PC-9 (cell line): ENCODE data around the gene ADAMTS8.

Experiments
- EZH2 ChIP-seq: fragments of 200-600 bp; sonication (generic); IDR thresholded peaks from 2 replicates; pipeline ENCODE4 v1.8.0; 2017; ENCODE audit warnings: antibody characterized with exemption, low read depth
- TF ChIP-seq, protein P1 (sequence below): fragments of 200-600 bp; sonication (generic); conservative IDR thresholded peaks from 2 replicates; pipeline ENCODE4 v1.6.1; 2017; ENCODE audit warnings: mixed run types, antibody characterized with exemption, mild to moderate bottlenecking, moderate library complexity

DNA sequence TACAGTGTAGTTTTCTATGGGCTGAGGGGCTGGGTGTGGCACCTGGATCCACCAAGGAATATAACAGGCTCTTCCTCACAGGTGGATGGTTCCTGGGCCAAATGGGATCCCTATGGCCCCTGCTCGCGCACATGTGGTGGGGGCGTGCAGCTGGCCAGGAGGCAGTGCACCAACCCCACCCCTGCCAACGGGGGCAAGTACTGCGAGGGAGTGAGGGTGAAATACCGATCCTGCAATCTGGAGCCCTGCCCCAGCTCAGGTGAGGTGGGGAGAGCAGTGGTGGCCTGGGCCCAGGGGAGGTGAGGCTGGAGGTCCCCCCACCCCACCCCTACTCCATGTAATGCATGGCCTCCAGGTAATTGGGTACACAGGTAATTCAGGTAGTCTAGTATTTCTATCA, 40.8 kb upstream of the ADAMTS8 start:
- TF ChIP-seq, protein P1, sequence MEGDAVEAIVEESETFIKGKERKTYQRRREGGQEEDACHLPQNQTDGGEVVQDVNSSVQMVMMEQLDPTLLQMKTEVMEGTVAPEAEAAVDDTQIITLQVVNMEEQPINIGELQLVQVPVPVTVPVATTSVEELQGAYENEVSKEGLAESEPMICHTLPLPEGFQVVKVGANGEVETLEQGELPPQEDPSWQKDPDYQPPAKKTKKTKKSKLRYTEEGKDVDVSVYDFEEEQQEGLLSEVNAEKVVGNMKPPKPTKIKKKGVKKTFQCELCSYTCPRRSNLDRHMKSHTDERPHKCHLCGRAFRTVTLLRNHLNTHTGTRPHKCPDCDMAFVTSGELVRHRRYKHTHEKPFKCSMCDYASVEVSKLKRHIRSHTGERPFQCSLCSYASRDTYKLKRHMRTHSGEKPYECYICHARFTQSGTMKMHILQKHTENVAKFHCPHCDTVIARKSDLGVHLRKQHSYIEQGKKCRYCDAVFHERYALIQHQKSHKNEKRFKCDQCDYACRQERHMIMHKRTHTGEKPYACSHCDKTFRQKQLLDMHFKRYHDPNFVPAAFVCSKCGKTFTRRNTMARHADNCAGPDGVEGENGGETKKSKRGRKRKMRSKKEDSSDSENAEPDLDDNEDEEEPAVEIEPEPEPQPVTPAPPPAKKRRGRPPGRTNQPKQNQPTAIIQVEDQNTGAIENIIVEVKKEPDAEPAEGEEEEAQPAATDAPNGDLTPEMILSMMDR = no peak
- no peak for TF ChIP-seq EZH2
